Activated CD4-positive, alpha-beta T cell treated with anti-CD3 and anti-CD28 coated beads, Interleukin-2, amount 50 U/mL, for 24 hours (primary cell): ENCODE measurements around the gene EPHA10.
A peak's percentile ranks its signal among the peaks of the same experiment; 100 is the strongest.
"Not testable (repeated sequence)": the region's sequence is repeated elsewhere in the genome, so short reads cannot be mapped to it uniquely, and the experiment has no call there.

Experiments
- DNase-seq, 2 donors: peaks; one replicate each; pipeline ENCODE4 v3.0.0-alpha.2; 2020; ENCODE audit warnings: low read depth in 1 of 2, low spot score in 1 of 2

EPHA10 gene

GRCh38 chr1:37717631-37718030 lies 47.3 kb downstream of the EPHA10 start:
- DNase-seq: no peak

- DNase-seq: no peak
Measured at GRCh38 chr1:37716321-37716720, 48.6 kb downstream of the EPHA10 start.

DNA sequence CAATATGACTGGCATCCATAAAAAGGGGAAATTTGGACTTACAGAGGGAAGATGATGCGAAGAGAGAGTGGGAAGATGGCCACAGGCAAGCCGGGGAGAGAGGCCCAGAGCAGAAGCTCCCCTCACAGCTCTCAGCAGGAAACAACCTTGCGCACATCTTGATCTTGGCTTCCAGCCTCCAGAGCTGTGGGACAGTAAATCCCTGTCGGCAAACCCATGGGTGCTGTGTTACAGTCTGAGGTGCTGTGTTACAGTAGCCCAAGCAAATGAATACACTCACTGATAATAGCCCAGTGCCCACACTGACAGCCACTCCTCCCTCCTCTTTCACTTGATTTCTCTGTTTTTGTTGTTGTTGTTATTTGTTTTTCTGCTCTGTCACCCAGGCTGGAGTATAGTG lies 50.2 kb downstream of the EPHA10 start:
- DNase-seq: no peak

- DNase-seq: no peak
Measured at GRCh38 chr1:37714226-37714625, 50.7 kb downstream of the EPHA10 start.

DNA sequence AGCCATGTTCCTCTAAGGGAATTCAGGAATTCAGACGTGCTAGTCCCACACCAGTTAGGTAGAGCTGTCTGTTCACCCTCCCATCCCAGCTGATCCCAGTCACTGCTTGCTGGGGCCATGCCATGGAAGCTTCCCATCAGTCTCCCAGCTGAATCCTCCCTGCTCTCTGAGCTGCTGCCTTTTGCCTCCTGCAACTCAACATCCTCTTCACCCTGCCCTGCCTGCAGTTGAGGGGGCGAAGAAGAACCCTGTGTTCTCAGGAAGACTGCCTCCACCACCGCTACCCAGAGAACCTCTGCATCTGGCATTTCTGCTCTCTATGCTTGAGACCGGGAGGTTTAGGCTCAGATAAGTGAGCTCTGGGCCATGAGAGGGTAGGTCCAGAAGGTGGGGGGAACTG lies 56.4 kb downstream of the EPHA10 start:
- DNase-seq: no peak

DNA sequence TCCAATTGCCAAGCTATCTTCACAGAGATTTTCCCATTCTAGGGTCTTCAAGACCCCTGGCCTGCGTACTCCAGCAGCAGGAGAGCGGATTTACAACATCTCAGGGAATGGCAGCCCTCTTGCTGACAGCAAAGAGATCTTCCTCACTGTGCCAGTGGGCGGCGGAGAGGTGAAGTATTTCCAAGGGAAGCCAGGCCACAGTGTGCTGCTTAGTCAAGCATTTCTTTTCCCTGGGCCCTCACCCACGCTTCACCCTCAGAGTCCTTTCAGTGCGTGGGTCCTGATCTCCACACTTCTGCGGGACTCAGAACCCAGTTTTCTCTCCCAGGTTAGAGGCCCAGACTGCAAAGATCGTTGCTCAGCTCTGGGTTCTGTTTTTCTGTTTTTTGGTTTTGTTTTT lies 59.5 kb downstream of the EPHA10 start:
- no peak for DNase-seq

DNA sequence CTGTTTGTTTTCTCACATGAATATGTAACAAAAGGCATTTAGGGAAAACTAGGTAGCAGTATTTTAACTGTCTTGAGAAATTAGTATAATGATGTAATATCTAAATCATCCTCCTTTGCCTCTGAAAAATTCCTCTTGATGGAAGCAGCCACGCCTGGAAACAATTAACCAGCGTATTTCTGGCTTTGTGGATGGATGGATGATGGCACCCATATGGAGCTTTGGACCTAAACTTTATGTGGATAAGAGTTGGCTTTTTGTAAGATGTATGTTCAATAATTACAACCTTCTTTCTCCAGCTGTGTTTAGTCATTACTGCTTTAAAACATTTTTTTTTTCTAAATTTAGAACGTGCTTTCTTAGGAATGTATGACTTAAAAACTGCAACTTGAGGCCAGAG lies 60.0 kb downstream of the EPHA10 start:
- no peak for DNase-seq

DNA sequence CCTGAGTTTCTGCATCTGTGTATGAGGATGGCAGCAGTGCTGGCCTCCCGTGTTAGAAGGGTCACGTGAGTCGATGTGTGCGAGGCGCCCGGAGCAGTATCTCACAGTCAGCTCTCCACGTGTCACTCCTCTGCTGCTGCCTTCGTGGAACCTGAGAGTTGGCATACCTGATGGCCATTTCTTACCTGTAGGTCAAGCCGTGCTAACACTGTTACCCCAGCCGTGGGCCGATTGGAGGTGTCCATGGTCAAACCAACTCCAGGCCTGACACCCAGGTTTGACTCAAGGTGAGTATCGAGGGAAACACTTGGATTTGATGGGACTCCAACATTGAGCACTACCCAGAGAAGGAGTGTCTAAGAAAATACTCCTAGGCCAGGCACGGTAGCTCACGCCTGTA lies 61.9 kb downstream of the EPHA10 start:
- no peak for DNase-seq

GRCh38 chr1:37701051-37701450 lies 63.9 kb downstream of the EPHA10 start:
- DNase-seq: no peak

DNA sequence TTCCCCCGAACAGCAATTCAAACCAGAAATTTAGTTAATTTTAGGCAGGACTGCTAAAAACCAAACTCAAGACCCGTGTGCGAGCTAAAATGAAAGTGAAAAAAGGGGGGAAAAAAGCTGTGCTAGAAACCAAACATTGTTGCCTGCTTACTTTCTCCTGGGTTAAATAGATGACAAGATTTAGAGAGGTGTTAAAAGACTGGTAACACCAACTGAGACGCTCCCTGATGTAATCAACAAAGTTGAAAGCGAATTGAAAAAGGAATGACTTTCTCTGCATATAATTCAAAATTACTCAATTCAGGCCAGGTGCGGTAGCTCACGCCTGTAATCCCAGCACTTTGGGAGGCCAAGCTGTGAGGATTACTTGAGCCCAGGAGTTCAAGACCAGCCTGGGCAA lies 65.8 kb downstream of the EPHA10 start:
- DNase-seq: no peak

DNA sequence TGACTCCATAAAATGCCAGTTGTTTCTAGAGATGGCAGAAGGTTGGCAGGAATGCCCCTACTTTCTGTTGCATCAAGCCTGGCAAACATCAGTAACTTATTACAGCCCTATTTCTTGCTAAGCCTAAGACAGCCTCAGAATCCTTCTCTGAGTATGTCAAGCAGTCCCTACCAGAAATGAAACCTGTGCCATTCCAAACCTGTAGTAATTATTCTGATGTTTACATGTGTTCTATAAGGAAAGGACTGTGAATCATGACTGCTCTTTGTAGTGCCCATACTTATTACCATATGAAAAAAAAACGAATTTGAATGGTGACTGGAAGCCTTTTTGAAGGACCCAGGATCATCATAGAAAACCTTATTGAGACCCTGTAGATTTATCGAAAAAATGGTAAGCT lies 67.2 kb downstream of the EPHA10 start:
- no peak for DNase-seq

GRCh38 chr1:37697090-37697489 lies 67.8 kb downstream of the EPHA10 start:
- no peak for DNase-seq

GRCh38 chr1:37692834-37693175 lies 72.1 kb downstream of the EPHA10 start:
- DNase-seq: no peak

DNA sequence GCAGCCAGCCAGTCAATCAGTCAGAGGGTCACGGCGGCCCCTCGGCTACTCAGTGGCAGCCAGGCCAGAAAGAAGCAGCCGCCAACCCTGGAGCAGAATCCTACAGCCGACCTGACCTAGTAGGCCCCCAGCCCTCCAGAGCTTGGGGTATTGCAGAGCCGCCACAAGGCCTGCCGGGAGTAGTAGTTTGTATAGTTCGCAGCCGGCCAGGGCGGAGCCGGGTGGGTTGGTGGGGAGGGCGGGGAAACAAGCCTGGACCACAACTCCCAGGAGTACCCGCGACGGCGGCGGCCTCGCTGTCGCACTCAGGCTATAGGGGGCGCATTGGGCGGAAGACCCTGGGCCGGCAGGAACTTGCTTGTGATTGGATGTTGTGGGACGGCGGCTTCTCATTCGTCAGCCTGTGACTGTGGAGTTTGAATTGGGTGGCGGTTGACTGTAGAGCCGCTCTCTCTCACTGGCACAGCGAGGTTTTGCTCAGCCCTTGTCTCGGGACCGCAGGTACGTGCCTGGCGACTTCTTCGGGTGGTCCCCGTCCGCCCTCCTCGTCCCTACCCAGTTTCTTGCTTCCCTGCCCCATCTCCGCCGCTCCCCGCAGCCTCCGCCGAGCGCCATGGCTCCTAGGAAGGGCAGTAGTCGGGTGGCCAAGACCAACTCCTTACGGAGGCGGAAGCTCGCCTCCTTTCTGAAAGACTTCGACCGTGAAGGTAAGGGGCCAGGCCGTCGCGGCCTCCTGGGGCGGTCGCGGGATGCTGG lies 72.7 kb downstream of the EPHA10 start, which contains the start of gene CDCA8:
CDCA8 (plus strand) TSS at position 439 of the 756 bp plus-strand sequence; CDS start at position 614, 175 bp downstream.
- DNase-seq: peak; percentile 97 to 98

DNA sequence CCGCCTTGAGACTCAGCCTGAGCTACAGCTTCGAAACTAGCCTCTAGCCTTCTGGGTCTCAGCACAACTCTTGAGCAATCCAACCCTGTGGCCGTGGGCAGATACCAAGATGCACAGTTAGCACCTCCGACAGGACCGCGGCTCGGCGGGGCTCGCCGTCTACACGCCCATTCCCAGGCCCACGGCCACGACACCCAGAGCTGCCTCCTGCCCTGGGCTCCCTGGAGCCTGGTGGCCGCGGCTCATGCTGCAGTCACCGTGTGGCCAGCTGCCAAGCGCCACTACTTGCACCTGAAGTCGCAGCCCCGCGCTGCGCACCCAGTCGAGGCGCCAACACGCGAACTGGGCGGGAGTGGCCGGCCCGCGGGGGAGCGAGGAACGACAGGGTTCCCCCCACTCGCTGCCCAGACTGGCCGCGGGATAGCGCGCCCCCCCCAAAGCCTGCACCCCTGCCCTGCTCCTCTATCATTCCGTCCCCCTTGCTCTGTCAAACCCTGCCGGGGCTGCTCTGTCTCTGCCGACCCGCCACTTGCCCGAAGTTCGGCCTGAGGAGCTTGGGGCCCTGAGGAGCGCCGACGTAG lies 73.3 kb downstream of the EPHA10 start:
- DNase-seq: no peak

DNA sequence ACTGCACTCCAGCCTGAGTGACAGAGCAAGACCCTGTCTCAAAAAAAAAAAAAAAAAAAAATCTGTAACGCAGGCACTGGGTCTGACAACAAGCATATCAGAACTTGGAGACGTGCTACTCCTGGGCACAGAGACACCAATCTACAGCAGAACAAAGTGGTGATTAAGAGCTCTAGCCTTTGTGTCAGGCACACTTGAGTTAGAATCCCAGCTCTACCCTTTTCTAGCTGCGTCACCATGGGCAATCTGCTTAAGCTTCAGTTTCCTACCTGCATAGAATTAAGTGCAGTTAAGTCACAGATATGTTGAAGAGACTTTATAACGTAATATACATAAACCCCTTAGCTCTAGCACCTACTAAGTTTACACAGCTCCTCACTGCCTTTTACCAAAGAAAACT lies 76.0 kb downstream of the EPHA10 start:
- no peak for DNase-seq

DNA sequence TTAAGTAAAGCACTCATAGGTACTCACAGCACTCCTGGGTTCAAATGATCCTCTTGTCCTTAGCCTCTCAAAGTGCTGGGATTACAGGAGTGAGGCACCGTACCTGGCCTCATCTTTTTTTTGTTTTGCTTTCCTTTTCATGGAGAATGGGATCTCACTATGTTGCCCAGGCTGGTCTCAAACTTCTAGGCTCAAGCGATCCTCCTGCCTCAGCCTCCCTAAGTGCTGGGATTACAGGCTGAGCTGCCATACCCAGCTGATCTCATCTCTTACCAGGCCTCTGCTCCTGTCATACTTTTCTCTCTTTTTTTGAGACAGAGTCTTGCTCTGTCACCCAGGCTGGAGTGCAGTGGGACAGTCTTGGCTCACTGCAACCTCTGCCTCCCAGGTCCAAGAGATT lies 77.2 kb downstream of the EPHA10 start:
- DNase-seq: not testable (repeated sequence)

- DNase-seq: no peak
Measured at GRCh38 chr1:37685722-37686121, 79.2 kb downstream of the EPHA10 start.

GRCh38 chr1:37684182-37684581 lies 80.7 kb downstream of the EPHA10 start:
- not testable (repeated sequence) for DNase-seq

DNA sequence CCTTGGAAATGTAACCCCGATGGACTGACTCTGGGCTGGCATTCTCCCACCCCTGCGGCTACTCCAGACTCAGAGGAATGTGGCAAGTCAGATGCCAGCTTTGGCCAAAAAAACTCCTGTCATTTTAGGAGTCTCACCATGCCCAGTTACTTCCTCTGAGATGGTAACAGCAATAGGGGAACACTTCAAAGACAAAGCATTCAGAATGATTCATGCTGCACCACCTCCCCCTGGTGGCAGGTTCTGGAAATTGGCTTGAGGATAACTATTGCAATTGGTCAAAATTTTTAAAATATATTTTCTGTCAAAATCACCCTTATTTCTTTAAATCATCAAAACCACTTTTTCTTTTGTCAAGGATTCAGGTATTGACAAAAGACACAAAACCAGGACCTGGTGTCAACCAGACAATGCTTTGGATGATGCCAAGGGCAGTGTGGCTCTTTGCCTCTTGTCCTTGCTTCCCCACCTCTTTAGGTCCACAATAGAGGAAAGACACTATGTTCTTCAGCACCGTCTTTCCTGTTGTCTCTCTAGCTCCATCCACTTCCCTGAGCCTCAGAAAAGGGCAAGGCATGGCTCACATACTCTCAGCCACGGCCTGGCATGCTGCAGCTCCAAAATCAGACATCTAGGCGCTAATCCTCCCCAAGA lies 82.5 kb downstream of the EPHA10 start:
- peak; percentile 62 to 69 for DNase-seq

GRCh38 chr1:37680933-37681332 lies 84.0 kb downstream of the EPHA10 start:
- DNase-seq: no peak

DNA sequence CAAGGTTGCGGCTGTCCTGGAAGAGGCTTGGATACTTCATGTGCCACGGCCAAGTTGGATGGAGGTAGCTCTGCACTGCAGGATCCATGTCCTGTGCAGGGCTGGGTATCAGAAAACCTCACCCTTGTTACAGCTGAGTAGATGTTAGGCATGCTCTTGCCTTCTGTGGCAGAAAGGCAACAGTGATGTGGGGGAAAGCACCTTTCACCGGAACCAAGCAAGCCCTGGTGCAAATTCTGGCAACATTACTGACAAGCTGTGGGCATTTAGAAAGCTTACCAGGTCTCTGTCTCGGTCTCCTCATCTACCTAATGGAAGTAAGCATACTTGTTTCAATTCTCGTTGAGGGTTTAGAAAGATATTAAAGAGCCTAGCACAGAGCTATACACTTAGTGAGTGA lies 87.1 kb downstream of the EPHA10 start:
- no peak for DNase-seq

DNA sequence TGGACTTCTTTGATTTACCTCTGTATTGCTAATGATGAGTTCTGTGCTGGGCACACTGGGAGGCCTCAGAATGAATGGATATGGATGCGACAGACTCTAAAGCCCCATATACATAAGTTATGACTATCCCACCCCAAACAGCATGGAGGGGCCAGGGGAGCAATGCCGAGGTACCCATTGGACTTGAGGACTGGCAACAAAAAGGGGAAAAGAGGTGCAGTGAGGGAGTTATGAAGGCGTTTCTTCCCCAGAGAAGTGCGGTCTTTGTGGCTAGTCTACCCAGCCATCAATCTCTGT lies 87.8 kb downstream of the EPHA10 start:
- no peak for DNase-seq
